GM21515 (cell line): Measurements from ENCODE around the gene CLEC2A.
"Not testable (repeated sequence)": the region's sequence is repeated elsewhere in the genome, so short reads cannot be mapped to it uniquely, and the experiment has no call there.

Experiments
- ATAC-seq: cut with Tn5 transposase; IDR thresholded peaks from one replicate; pipeline ENCODE4 v1.9.1; 2021; ENCODE audit not compliant: unreplicated experiment

Gene CLEC2A

GRCh38 chr12:9932270-9932669 lies at the start of gene CLEC2A:
Gene CLEC2A, minus strand, starts transcription at chr12:9932370. Its CDS starts 41 bp downstream, at chr12:9932329.
- no peak for ATAC-seq

GRCh38 chr12:9980126-9980525 lies 48.0 kb upstream of the CLEC2A start:
- no peak for ATAC-seq

GRCh38 chr12:9977916-9978315 lies 45.7 kb upstream of the CLEC2A start:
- no peak for ATAC-seq

GRCh38 chr12:9976626-9977025 lies 44.5 kb upstream of the CLEC2A start:
- ATAC-seq: not testable (repeated sequence)

- no peak for ATAC-seq
Observed at GRCh38 chr12:9975614-9976013, 43.4 kb upstream of the CLEC2A start.

- ATAC-seq: not testable (repeated sequence)
Observed at GRCh38 chr12:9974731-9975130, 42.6 kb upstream of the CLEC2A start.

GRCh38 chr12:9973949-9974348 lies 41.8 kb upstream of the CLEC2A start:
- ATAC-seq: no peak

GRCh38 chr12:9971181-9971580 lies 39.0 kb upstream of the CLEC2A start, which contains the start of gene CLEC12A:
Gene CLEC12A, plus strand, starts transcription at chr12:9971409. Its CDS starts 188 bp downstream, at chr12:9971597.
- ATAC-seq: no peak

GRCh38 chr12:9969673-9970072 lies 37.5 kb upstream of the CLEC2A start:
- ATAC-seq: no peak

GRCh38 chr12:9961901-9962300 lies 29.7 kb upstream of the CLEC2A start:
- ATAC-seq: no peak

- no peak for ATAC-seq
Observed at GRCh38 chr12:9961106-9961505, 28.9 kb upstream of the CLEC2A start.

GRCh38 chr12:9960590-9960989 lies 28.4 kb upstream of the CLEC2A start:
- ATAC-seq: no peak

GRCh38 chr12:9957834-9958233 lies 25.7 kb upstream of the CLEC2A start:
- no peak for ATAC-seq

GRCh38 chr12:9952954-9953729 lies 21.0 kb upstream of the CLEC2A start:
- ATAC-seq: not testable (repeated sequence)

- peak; percentile 37 for ATAC-seq
Observed at GRCh38 chr12:9951026-9951675, 19.0 kb upstream of the CLEC2A start.

- peak; percentile 94 for ATAC-seq
Observed at GRCh38 chr12:9948606-9949296, 16.6 kb upstream of the CLEC2A start.

- no peak for ATAC-seq
Observed at GRCh38 chr12:9947674-9948073, 15.5 kb upstream of the CLEC2A start.

- no peak for ATAC-seq
Observed at GRCh38 chr12:9944391-9944790, 12.2 kb upstream of the CLEC2A start.

- ATAC-seq: no peak
Observed at GRCh38 chr12:9943240-9943639, 11.1 kb upstream of the CLEC2A start.

- ATAC-seq: no peak
Observed at GRCh38 chr12:9941838-9942237, 9.7 kb upstream of the CLEC2A start.

- no peak for ATAC-seq
Observed at GRCh38 chr12:9940375-9940774, 8.2 kb upstream of the CLEC2A start.

GRCh38 chr12:9936591-9936990 lies 4.4 kb upstream of the CLEC2A start:
- no peak for ATAC-seq
